ENCODE data around the gene SHH. TPM values are rescaled to one million over a fixed set of nuclear protein-coding genes. Genes with fewer than 3 reads are reported as not detected.

Gene SHH
- total RNA-seq, 1 experiment from 2014 or later = not detected

- Histone ChIP-seq H3K4me3 (ENCODE audit: low read depth, low read length, poor library complexity, severe bottlenecking) (no peak overlapping the region), H3K4me1 (ENCODE audit: insufficient read depth, low read length, poor library complexity, severe bottlenecking) (no peaks in the 10 kb centered on the region), H3K36me3 (ENCODE audit: insufficient read depth, low read length, poor library complexity, severe bottlenecking) (no peaks in the 10 kb centered on the region), H3K27ac (ENCODE audit: low read depth, low read length, poor library complexity, severe bottlenecking) (no peak overlapping the region), H3K27me3 (replicated peaks; ENCODE audit: insufficient read depth, low read depth, low read length, poor library complexity) (peaks cover 66% of the 10 kb centered on the region), H3K9me3 (ENCODE audit: low read depth, low read length, poor library complexity, severe bottlenecking) (no peaks in the 10 kb centered on the region)
- peak; percentile 56 for DNase-seq (ENCODE audit: low spot score)
- TF ChIP-seq CTCF (conservative IDR thresholded peaks at IDR 0.05; ENCODE audit: low read depth, low read length) = peak; percentile 64
- no peak for TF ChIP-seq EZH2 (IDR thresholded peaks at IDR 0.05; ENCODE audit: borderline replicate concordance, low read depth, low read length, poor library complexity, severe bottlenecking)
- no TSS peak for BruUV-seq (replicated peaks)
- ChIA-PET CTCF (no interaction called here), POLR2A (ENCODE audit: low non-redundant PET) (no interaction called here)
- intact Hi-C loops (cut with micrococcal nuclease; ENCODE audit: unreplicated experiment) = loop anchor here (2.0 kb wide), 1 partner anchor 657 kb away; no protein-coding TSS in a partner anchor
These were observed 3.3 kb upstream of the SHH start for GRCh38 chr7:155815332-155816191.

DNA sequence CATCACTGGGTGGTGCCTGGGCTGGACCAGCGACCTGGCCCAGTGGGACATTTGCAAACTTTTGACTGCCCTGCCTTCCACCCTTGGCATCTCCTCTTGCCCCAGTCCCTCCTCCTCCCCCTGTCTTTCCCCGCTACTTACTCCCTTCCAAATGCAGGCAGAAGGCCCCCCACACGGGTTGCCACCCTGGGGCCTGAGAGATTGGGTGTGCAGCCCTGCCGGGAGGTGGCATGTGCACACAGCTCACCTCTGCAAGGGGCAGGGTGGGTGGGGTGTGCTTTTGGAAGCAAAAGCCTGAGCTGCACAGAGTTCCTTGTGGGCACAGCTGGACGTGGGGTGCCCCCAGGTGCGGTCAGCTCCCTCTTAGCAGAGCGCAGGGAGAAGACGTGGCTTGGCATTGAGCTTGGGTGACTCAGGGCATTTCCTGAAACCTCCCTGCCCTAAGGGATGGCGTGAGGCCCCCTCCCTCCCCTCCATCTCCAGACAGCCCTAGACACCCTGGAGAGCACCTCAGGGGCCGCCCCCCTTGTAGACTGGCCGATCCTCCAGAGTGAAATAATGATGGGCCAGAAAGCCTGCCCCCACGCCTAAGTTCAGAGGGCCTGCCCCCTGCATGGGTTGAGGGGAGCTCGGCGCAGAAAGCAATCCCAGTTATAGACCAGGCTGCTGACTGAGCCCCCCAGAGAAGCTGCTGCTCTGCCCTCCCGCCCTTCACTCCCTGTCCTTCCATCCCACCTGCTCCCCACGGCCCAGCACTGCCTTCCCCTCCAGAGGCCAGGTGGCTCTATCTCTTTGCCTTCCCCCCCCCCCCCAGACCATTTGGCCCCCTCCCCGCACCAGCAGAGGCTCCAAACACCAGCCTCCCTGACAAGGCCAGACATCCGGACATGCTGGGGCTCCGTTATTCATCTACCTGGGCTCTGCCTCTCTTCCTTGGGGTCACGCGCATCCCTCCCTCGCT lies 2.3 kb upstream of the SHH start:
- intact Hi-C loops (cut with micrococcal nuclease; ENCODE audit: unreplicated experiment) = loop anchor here (2.0 kb wide), 1 partner anchor 658 kb away; no protein-coding TSS in a partner anchor
- H3K36me3 ChIP-seq (ENCODE audit: insufficient read depth, low read length, poor library complexity, severe bottlenecking) = no peaks in the 10 kb centered on the region
- no TSS peak for BruUV-seq (replicated peaks)
- H3K27me3 ChIP-seq (replicated peaks; ENCODE audit: insufficient read depth, low read depth, low read length, poor library complexity) = peaks cover 70% of the 10 kb centered on the region
- H3K9me3 ChIP-seq (ENCODE audit: low read depth, low read length, poor library complexity, severe bottlenecking) = no peaks in the 10 kb centered on the region
- no peak overlapping the region for H3K27ac ChIP-seq (ENCODE audit: low read depth, low read length, poor library complexity, severe bottlenecking)
- H3K4me1 ChIP-seq (ENCODE audit: insufficient read depth, low read length, poor library complexity, severe bottlenecking) = no peaks in the 10 kb centered on the region
- POLR2A ChIA-PET (ENCODE audit: low non-redundant PET) = no interaction called here
- DNase-seq (ENCODE audit: low spot score) = no peak
- H3K4me3 ChIP-seq (ENCODE audit: low read depth, low read length, poor library complexity, severe bottlenecking) = no peak overlapping the region
- TF ChIP-seq EZH2 (IDR thresholded peaks at IDR 0.05; ENCODE audit: borderline replicate concordance, low read depth, low read length, poor library complexity, severe bottlenecking) (no peak), CTCF (conservative IDR thresholded peaks at IDR 0.05; ENCODE audit: low read depth, low read length) (no peak)
- CTCF ChIA-PET = no interaction called here

DNA sequence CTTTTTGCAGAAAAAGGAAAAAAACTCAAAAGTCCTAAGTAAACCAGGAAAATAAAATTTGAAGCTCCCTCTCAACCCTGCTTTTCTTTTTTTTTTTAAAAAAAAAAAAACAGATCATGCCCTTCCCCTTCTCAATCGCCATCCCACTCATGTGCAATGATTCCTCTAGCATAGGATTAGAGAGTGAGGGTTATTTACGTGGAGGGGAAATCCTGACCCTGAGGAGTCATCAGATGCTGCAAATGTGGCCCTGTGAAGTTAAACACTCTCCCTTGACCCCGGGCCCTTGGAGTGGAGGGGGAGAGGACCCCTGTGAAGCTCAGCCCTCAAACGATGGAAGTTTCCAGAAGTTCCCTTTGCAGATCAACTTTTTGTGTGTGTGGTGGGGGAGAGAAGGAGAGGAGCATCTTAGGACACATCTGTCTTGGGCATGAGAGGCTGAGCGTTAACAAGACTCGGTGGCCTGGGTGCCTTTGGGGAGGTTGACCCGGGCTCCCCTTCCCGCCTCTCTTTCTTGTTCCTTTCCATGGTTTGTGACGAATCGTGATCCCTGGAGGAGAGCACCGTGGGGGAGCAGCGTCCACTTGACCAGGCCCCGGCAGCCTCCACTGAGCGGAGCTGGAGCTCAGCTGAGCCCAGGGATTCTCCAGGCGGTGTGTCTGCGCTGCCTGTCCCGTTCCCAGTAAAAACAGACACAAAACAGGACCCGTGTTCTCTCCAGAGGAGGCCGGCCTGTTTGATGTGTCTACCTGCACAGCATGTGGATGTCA lies 1.5 kb upstream of the SHH start:
- Histone ChIP-seq H3K4me1 (ENCODE audit: insufficient read depth, low read length, poor library complexity, severe bottlenecking) (no peaks in the 10 kb centered on the region), H3K9me3 (ENCODE audit: low read depth, low read length, poor library complexity, severe bottlenecking) (no peaks in the 10 kb centered on the region), H3K27ac (ENCODE audit: low read depth, low read length, poor library complexity, severe bottlenecking) (no peak overlapping the region), H3K27me3 (replicated peaks; ENCODE audit: insufficient read depth, low read depth, low read length, poor library complexity) (peaks cover 75% of the 10 kb centered on the region), H3K36me3 (ENCODE audit: insufficient read depth, low read length, poor library complexity, severe bottlenecking) (no peaks in the 10 kb centered on the region), H3K4me3 (ENCODE audit: low read depth, low read length, poor library complexity, severe bottlenecking) (no peak overlapping the region)
- CTCF ChIA-PET = interaction anchor here (0.6 kb wide), 1 partner anchor 350 kb away, joined by 4 read pairs; no protein-coding TSS in a partner anchor
- no peak for TF ChIP-seq EZH2 (IDR thresholded peaks at IDR 0.05; ENCODE audit: borderline replicate concordance, low read depth, low read length, poor library complexity, severe bottlenecking)
- no peak for TF ChIP-seq CTCF (conservative IDR thresholded peaks at IDR 0.05; ENCODE audit: low read depth, low read length)
- BruUV-seq (replicated peaks) = no TSS peak
- POLR2A ChIA-PET (ENCODE audit: low non-redundant PET) = no interaction called here
- intact Hi-C loops (cut with micrococcal nuclease; ENCODE audit: unreplicated experiment) = loop anchor here (2.0 kb wide), 1 partner anchor 659 kb away; no protein-coding TSS in a partner anchor
- DNase-seq (ENCODE audit: low spot score) = no peak
